OCI-M2 (cell line): Measurements from ENCODE around the gene RFC1.

Source experiments
- DNase-seq: peaks from one replicate; lab custom pipeline; 2025; ENCODE audit not compliant: unreplicated experiment; lab: John Stamatoyannopoulos, UW

The RFC1 gene

DNA sequence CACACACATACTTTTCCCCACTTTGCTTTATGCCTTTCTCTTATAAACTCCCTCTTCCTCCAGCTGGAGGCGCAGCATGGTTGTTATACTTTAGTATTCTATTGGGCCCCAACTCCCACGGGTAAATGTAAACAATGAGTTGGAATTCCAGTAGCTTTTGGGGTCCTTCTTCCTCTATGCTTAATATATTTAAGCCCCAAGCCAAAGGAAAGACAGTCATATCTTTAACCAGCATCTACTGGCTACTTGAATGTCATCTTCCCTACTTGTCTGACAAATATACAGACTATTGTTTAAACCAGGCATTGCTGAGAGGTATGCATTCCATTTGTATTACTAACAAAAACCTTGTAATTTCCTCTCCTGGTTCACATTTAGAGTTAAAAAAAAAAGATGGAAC is 110.9 kb downstream of the RFC1 start:
- no peak for DNase-seq

DNA sequence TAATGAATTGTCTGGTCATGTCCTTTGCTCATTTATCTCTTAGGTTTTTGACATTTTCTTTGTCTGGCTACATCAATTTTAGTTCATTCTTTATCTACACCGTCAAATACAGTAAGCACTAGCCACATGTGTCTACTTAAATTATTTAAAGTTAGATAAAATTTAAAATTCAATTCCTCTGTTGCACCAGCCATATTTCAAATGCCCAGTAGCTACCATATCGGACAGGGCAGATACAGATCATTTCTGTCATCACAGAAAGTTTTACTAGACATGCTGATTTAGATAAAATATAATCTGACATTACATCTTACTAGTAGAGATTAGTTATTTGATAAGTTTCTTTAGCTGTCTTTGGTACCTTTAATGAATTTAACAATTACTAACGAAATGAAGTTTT is 122.7 kb downstream of the RFC1 start:
- no peak for DNase-seq
